Activated gamma-delta T cell treated with Interleukin-2 at 50 U/mL for 16 hours (primary cell): ENCODE results near the gene GBP4.
"Not testable (repeated sequence)": the region's sequence is repeated elsewhere in the genome, so short reads cannot be mapped to it uniquely, and the experiment has no call there.

Experiments
- DNase-seq: peaks from one replicate; pipeline ENCODE4 v3.0.0-alpha.2; 2020

Gene GBP4, protein sequence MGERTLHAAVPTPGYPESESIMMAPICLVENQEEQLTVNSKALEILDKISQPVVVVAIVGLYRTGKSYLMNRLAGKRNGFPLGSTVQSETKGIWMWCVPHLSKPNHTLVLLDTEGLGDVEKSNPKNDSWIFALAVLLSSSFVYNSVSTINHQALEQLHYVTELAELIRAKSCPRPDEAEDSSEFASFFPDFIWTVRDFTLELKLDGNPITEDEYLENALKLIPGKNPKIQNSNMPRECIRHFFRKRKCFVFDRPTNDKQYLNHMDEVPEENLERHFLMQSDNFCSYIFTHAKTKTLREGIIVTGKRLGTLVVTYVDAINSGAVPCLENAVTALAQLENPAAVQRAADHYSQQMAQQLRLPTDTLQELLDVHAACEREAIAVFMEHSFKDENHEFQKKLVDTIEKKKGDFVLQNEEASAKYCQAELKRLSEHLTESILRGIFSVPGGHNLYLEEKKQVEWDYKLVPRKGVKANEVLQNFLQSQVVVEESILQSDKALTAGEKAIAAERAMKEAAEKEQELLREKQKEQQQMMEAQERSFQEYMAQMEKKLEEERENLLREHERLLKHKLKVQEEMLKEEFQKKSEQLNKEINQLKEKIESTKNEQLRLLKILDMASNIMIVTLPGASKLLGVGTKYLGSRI

DNA sequence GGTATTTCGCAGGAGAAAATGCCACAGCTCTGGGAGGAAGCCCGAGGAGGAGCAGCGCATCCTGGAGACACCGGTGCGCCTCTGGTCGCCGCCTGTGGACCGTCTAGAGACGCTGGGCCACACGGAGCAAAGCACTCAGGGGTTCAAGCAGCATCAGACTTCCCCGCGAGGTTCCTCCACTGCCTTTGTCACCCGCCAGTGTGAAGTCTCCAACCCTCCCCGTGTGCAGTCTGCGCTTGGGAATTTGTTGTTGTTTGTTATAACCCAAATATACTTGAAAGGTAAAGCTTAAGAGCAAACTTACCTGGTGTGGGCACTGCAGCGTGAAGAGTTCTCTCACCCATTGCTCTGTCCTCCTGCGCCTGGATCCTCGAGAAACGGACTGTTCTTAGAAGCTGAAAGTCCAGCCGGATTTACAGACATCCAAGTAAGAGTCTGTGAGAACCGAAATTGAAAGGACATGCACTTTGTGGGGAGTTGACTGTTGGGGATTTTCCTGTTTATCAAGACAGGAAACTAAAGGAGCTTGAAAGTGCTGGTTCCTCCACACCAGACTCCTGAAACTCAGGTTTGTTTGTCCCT is at the start of gene GBP4:
Gene GBP4 (minus strand): TSS at position 452 of the 582 bp plus-strand sequence. CDS start 108 bp downstream, at position 344.
- peak; percentile 44 for DNase-seq

DNA sequence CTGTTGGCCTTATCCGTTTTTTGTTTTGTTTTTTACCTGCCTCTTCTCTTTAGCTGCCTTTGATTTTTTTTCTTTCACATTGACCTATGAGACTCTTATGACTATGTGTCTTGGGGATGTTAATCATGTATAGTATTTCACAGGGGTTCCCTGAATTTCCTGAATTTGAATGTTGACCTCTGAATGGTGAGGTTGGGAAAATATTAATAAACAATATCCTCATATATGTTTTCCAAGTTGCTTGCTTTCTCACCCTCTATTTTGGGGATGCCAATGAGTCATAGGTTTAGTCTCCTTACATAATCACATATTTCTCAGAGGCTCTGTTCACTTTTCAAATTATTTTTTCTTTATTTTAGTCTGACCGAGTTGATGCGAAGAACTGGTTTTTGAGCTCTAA is 44.3 kb upstream of the GBP4 start:
- DNase-seq: no peak

DNA sequence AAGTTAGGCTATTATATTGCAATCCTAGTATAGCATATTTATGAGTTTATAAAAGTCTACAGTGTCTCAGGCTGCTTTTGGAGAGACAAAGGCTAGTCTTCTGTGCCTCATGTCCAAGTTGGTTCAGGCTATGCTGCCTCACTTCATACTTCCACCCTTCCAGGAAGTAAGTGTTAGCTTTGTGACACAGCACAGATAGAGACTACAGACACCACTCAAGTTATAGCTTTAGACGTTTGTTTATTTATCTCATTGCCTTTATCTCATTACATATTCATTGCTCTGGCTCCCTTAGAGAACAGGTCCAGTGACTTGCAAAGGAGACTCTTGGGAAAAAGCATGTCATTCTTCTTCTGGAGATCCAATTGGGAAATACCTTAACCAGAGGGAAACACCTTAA is 22.6 kb upstream of the GBP4 start:
- DNase-seq: no peak

DNA sequence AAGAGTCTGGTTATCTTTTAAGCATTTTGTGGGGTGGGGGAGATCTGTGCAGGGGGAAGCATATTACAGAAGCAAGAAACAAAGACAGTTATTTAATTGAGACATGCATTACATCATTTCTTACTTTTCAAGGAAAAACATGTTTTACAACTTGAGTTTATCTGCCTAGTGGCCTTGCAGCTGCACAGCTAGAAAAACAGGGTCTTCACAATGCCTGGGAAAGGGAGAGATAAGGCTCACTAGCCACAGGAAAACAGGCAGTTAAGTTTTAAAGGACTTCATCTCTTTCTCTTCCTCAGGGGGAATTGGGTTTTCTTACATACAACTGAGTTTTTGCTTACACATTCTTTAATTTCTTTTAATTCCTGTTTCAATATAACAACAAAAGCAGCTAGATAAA is 21.1 kb upstream of the GBP4 start:
- not testable (repeated sequence) for DNase-seq

DNA sequence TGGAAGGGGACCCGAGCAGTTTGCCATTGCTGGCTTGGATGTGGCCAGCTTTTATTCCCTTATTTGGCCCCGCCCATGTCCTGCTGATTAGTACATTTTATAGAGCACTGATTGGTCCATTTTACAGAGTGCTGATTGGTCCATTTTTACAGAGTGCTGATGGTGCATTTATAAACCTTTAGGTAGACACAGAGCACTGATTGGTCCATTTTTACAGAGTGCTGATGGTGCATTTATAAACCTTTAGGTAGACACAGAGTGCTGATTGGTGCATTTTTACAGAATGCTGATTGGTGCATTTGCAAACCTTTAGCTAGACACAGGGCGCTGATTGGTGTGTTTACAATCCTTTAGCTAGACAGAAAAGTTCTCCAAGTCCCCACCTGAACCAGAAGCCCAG is 20.2 kb upstream of the GBP4 start:
- DNase-seq: not testable (repeated sequence)

DNA sequence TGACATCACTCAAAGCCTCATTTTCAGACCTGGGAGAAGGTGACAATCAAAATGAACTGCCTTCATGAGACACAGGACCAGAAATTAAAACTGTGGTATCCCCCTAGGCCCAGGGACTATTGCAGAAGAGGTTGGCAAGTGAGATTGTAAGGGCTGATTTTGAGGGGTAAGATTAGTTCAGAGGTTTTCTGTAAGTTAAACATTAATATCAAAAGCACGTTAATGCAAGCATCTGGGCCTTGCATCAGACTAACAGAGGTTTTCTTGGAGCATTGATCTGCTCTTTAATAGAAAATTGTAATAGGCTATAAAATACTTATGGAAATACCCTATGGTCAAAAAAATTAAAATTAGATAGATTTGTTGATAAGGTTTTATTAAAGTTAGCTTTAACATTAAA is 14.6 kb upstream of the GBP4 start:
- no peak for DNase-seq

DNA sequence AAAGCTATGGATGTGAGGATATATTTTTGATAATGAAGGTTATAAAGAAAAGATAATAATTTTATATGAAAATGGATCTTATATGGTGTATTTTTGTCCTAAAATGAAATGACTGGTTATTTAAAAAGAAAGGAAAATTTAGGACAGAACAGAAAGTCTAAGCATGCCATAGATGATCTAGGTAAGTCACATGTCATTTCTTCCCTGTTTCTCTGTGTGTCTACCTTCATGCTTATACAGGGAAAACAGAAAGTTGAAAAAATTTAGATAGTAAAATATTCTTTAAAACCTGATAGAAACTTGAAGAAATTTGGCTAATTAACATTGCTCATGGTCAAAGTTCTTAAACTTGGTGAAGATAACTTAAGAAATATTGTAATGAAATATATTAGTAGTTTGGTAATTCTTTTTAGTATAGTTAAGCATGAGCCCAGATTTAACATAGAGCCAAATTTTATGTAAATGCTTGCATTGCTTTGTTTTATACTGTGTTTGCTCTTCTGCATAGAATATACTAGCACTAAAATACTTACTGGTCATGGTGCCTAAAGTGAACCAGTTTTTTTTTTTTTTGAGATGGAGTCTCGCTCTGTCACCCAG is 12.4 kb upstream of the GBP4 start:
- DNase-seq: no peak

DNA sequence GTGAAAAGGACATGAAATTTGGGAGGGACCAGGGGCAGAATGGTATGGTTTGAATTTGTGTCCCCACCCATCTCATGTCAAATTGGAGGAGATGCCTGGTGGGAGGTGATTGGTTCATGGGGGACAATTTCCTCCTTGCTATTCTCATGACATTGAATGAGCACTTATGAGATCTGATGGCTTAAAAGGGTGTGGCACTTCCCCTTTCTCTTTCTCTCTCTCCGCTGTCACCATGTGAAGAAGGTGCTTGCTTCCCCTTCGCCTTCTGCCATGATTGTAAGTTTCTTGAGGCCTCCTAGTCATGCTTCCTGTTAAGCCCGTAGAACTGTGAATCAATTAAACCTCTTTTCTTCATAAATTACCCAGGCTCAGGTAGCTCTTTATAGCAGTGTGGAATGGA is 7.6 kb upstream of the GBP4 start:
- DNase-seq: no peak

DNA sequence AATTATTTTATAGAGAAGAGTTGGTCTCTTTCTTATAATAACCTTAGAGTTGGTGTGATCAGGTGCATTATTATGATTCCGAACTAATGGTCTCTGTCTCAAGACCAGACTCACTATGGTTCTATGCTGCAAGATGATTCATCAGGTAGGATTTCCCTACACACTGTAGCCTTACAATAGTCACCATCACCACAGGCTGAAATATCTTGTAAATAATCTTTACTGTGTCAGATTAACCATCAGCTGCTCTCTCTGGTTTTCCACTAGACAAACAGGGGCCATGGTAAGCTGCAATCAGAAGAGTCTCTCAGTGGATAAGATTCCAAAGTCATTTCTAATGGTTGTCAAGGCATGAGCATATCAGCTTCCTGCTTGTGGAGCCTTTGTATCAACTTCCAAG is 4.4 kb upstream of the GBP4 start:
- no peak for DNase-seq

DNA sequence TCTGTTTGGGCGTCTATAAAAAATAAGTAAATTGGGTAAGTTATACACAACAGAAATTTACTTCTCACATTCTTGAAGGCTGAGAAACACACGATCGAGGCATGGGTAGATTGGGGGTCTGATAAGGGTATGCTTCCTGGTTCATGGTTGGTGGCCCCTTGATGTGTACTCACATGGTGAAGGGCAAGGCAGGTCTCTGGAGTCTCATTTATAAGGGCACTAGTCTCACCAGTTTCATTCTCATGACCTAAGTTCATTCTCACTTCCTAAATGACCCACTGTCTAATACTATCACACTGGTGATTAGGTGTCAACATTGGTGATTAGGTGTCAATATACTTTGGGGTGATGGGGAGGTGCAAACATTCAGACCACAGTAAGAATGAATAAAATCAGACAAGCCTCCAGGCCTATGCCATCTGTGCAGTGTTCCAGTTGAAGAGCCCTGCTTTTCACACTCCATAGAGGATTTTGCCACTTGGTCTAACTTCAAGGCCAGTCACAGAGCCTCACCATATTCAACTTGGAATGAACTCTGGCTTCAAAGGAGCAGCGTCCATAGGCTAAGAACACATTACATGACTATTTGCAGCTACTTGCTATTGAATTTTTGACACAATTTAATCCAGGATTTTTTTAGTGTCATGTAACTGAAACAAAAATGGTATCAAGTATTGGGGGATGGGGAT is 2.5 kb upstream of the GBP4 start:
- DNase-seq: no peak

DNA sequence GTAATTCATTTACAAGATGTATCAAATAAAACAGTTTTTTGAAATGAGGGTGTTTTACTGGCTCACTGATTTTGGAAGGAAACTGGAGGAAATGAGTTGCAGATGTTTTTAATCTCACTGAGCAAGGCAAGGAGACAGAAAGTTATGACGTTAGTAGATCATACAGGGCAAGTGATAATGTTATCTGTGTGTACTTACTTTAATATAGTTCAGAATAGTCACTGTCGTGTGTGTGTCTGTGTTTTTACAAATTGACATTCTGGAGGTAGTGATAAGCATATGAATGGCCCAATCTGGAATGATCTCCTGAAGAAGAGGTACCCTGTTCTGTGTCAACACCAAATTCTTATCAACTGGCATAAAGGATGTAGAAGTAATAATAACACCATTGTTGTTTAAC is 1.9 kb upstream of the GBP4 start:
- no peak for DNase-seq

DNA sequence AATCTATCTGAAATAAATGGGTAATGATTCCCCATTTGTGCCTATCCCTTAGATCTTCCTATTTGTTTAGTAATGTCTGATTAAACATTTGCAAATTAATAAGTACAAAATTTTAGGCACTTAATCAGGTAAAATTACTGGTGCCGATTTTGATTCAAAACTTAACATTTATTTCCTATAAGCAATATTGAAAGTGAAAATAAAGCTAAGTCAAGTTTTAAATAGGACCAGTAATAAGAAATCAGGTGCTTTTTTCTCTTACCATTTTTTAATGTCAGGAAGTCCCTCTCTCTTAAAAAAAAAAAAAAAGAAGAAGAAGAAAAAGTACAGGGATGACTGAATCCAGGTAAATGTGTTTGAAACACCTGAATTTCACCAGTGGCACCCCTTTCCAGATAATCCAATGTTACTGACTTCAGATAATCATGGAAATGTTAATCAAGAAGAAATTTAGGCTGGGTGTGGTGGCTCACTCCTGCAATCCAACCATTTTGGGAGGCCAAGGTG is 836 bp upstream of the GBP4 start:
- no peak for DNase-seq

DNA sequence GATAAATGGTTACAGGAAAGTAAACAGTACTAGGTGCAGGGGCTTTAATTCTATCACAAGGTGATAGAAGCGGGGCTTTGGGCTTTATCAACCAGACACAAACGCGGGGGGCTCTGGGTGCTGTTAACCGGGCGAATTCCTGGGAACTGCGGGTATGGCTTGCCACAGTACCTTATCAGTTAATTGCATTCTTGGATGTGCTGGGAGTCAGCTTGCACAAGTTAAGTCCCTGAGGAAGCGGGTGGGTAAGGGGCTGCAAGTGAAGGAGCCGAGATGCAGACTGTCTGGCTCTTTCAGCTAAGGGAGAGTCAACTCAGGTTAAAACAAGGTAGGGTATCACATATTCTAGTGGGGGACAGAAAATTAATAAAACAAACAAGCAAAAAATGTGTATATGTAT is 661 bp downstream of the GBP4 start:
- DNase-seq: no peak

DNA sequence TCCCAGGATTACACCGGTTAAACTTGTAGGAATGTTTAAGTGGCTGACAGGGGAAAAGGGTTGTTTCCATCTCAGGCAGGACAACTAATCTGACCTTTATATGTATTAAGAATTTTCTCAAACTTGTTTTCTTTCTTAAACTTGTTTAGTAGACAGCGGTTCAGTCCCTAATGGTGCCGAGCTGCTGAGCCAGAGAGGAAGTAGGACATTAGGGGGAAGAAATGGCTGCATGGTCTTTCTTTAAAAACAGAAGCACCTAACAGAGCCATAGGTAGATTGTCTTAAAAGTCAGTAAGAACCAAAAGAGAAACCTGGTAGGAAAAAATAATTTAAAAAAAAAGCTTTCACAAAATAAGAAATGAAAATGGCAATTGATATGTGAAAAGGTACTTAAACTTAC is 3.3 kb downstream of the GBP4 start:
- no peak for DNase-seq

DNA sequence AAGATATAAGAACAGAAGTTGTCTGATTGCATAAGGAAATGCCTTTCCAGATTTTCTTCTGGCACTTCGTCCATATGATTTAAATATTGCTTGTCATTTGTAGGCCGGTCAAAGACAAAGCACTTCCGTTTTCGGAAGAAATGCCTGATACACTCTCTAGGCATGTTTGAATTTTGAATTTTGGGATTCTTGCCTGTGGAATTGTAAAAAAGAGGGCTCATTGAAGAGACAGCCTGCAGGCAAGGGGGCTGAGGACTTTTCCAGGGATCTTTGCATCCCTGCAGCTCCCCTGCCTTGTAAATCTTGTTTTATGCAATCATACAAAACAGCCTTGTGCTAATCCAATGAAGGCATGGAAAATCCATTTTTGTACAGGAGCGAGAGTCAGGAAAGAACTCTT is 7.4 kb downstream of the GBP4 start:
- DNase-seq: no peak

DNA sequence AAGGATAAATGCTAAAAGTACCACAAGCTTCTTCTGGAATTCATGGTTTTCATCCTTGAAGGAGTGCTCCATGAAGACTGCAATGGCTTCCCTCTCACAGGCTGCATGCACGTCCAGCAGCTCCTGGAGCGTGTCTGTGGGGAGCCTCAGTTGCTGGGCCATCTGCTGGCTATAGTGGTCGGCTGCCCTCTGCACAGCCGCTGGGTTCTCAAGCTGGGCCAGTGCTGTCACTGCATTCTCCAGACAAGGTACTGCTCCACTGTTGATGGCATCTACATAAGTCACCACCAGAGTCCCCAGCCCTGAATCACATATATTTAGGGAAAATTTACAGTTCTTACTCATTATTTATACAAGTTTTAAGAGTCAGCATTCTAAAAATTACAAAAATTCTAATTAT is 8.7 kb downstream of the GBP4 start:
- DNase-seq: no peak

DNA sequence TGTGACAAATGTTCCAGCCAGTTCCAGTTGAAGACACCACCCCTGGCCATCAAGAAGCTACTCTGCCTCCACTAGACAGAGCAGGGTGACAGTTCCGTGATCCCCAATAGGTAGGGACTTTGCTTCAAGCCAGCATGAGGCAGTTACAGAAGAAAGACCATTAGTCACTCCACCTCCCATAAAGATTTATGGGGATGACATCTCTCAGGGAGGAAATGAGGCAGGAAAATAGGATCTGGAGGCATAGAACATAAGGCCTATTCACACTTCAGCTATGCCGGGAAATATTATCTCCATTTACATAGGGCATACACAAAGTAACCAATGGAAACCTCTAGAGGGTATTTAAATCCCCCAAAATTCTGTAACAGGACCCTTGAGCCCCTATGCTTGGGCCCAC is 19.4 kb downstream of the GBP4 start:
- no peak for DNase-seq

DNA sequence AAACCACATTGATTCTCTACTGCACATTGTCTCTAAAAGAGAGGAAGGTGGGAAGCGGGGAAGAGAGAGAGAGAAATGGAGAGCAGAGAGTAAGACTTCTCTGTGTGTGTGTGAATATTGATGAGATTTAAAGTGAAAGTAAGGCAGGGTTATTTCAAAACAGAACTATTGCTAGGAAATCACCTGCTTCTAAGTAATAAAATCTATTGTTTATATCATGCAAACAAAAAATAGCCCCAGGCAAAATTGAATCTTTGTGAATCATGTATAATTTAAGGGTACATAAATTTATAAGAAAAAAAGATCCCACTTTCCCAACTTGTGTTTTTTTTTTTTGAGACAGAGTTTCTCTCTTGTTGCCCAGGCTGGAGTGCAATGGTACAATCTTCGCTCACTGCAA is 21.8 kb downstream of the GBP4 start:
- no peak for DNase-seq

DNA sequence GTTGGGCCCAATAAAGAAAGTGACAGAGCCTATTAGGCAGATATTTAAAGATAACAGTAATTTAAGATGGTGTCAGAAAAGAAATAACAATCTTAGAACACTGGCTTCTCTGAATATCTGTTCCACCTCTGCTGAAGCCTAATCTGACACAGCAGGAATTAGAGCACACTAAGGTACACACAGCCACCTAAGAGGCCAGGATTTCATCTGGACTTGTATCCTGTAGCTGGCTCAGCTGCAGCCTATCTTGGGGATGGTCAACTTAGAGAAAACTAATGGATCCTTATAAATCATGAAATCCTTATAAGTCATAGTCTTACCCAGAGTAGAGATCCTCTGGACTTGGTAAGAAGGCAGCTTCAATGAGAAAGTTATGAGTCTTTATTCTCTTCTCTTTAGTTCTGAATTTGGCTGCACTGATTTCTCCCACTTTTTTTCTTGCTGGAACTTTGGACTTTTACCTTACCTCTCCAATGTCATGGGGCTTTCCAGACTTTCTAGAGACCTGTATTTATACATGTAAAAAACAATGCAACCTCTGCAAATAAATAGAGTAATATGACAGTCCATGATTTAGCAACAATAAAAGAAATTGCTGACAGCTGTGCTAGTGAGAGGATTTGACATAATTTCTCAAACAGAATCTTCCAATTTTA is 23.0 kb downstream of the GBP4 start, which contains the start of gene GBP7:
Gene GBP7 (minus strand): TSS at position 403 of the 656 bp plus-strand sequence. CDS start 4,068 bp downstream, outside the sequence.
- DNase-seq: no peak

DNA sequence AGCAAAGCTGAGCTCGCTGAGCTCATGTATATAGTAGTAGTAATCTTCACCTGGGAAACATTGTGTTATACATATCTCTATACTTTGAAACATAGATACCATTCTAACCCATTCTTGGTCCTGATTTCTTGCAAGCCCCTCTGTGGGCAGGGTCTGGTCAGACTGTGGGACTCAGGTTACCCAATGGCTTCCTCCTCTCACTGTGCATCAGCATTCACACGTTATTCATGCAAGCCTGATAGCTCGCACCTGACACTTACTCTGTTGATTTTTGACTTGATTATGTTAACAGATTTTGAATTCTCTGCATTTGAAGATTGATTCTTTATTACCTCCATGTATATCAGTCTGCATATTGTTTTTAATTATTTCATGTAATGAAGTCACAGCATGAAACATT is 24.3 kb downstream of the GBP4 start:
- no peak for DNase-seq

DNA sequence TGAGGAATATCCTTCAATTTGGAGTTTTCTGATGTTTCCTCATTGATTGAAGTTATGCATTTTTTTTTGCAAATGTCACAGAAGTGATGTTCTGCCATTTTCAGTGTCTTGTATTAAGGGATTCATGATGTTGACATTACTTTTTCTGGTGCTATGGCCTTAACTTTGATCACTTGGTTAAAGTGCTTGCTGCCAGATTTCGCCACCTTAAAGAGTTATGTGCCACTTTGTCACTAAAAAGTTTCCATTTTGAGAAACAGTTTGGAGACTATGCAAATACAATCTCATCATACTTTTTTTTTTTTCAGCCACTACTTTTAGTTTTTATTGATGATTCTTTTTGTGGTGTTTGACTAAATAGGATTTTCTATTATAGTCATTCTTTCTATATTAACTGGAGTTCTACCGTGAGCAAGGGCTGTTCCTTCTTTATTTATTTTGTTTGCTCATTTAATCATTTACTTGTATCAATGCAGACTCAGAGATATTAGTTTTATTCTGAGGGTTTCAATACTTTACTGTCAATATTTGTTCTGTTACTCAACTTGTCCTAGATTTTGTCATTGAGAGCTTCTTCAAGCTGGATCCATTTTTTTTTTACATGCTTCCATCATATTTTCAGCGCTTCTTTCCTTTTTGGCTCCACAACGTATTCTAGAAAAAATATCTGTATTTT is 26.1 kb downstream of the GBP4 start:
- DNase-seq: no peak

DNA sequence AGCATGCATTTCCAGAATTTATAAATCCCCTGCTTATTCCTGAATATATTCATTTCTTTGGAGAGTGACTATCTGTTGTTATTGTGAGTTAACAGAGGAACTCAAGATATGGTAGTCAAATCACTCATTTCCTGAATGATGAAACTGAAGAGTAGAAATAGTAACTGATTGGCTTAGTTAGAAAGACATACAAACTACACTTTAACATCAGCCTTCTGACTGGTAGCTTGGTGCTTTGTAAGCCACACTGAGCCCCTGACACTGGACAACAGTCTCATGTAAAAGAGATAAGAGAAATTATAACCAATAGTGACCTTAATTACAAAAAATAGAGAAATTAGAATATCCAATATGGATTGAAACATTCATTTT is 27.7 kb downstream of the GBP4 start:
- DNase-seq: no peak
